Muscle of arm (tissue), 12 donors: Measurements from ENCODE around the gene FBXL12. TPM values are rescaled to one million over a fixed set of nuclear protein-coding genes. Genes with fewer than 3 reads are reported as not detected.
"Not testable (repeated sequence)": the region's sequence is repeated elsewhere in the genome, so short reads cannot be mapped to it uniquely, and the experiment has no call there.

ENCODE experiments used
- DNase-seq: peaks from one replicate; pipeline ENCODE4 v3.0.0-alpha.2; 2013
- polyA plus RNA-seq, 12 donors: library from polyadenylated mRNA; unstranded; fragments of 120-200 nt; gene quantifications; one replicate each; pipeline ENCODE4 v1.2.1, GENCODE V29; 2013; ENCODE audit not compliant: insufficient read length in 12 of 12

The FBXL12 gene
- polyA plus RNA-seq, 12 donors: 20.8 to 32.6 (median 26.4) TPM; not detected in 1

DNA sequence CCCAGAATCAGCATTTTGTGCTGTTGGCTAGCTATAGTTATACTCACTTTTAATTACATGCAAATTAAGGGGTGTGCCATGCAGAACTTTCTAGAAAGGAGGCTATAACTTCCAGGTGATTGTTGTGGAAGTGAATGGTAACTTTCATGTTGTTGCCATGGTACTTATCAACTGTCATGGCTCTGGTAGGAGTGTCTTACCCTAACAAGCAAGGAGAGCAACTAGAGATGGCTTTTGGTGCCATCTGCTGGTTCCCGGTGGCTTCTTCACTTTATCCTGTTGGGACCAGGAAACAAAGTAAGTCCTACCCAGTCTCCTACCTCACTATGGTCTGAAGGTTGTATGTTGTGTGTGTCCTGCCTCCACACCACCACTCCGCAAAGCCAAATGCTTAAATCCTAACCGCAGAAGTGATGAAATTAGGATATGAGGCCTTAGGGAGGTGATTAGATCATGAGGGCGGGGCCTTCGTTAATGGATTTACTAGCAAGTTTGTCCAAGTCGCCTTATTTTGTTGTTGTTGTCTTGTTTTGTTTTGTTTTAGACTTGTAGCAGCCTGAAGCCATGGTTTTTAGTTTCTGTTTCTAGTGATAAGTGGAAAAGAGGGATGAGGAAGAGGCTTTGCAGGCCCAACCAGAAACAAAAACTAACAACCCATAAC, 22.6 kb downstream of the FBXL12 start:
- peak; percentile 81 for DNase-seq

DNA sequence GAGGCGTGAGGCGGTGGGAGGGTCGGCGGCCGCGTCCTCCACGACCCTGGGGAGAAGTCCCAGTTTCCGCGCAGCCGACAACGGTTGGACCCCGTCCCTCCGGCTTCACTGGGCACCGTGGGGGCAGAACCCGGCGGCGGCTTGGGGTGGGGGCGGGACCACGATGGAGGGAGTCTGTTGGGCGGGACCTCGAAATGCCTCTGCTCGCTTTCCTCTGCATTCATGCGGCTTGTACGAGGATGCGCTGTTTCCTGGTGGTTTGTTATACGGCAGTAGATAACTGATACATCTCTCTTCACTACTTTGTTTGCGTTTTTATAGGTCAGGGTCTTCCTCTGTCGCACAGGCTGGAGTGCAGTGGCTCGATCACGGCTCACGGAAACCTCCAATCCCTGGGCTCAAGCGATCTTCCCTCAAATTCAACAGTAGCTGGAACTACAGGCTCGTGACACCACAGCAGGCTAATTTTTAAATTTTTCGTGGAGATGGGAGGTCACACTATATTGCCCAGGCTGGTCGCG, 25.7 kb downstream of the FBXL12 start:
- no peak for DNase-seq

GRCh38 chr19:9792206-9793070, 26.4 kb downstream of the FBXL12 start:
- peak; percentile 96 for DNase-seq

DNA sequence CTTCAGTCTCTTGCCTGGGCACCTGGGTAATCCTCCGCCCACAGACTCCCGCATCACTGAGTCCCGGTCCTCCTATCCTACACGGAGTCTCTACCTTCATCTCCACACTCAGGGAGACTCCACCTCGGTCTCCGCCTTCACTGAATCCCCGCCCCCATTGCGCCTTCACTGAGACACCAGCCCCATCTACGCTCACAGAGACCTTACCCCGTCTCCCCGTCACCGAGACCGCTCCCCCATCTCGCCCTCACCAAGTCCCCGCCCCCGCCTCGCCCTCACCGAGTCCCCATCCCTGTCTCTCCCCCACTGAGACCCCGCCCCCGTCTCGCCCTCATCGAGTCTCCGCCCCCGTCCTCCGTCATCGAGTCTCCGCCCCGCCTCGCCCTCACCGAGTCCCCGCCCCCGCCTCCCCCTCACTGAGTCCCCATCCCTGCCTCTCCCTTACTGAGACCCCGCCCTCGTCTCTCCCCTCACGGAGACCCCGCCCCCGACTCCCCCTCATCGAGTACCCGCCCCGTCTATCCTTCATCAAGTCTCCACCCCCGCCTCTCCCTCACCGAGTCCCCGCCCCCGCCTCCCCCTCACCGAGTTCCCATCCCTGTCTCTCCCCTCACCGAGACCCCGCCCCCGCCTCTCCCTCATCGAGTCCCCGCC, 27.2 kb downstream of the FBXL12 start:
- peak; percentile 95 for DNase-seq

DNA sequence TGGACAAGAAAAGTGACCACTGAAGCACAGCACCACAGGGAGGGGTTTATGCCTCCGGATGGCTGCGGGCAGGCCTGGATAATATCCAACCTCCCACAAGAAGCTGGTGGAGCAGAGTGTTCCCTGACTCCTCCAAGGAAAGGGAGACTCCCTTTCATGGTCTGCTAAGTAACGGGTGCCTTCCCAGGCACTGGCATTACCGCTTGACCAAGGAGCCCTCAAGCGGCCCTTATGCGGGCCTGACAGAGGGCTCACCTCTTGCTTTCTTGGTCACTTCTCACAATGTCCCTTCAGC, 27.9 kb downstream of the FBXL12 start:
- DNase-seq: not testable (repeated sequence)

DNA sequence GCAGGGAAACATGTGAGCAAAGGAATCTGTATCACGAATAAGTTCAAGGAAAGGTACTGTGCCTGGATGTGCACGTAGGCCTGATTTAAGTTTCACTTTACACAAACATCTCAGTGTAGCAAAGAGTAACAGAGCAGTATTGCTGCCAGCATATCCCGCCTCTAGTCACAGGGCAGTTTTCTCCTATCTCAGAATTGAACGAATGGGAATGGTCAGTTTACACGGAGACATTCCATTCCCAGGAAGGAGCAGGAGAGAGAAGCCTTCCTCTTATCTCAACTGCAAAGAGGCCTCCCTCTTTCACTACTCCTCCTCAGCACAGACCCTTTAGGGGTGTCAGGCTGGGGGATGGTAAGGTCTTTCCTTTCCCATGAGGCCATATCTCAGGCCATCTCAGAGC, 29.3 kb downstream of the FBXL12 start:
- DNase-seq: not testable (repeated sequence)

GRCh38 chr19:9789066-9789465, 29.8 kb downstream of the FBXL12 start:
- DNase-seq: no peak

- not testable (repeated sequence) for DNase-seq
Observed at GRCh38 chr19:9788604-9789003, 30.3 kb downstream of the FBXL12 start.

DNA sequence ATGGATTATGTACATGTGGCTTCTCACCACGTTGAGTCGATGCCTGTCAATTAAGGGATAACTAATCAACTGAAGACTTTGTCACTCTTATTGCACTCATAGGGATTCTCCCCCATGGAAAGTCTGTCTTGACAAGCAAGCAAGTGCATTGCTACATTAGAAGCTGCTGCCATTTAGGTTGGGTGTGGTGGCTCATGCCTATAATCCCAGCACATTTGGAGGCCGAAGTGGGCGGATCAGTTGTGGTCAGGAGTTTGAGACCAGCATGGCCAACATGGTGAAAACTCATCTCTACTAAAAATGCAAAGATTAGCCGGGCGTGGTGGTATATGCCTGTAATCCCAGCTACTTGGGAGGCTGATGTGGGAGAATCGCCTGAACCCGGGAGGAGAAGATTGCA, 32.1 kb downstream of the FBXL12 start:
- DNase-seq: no peak

- no peak for DNase-seq
Observed at GRCh38 chr19:9786342-9786741, 32.5 kb downstream of the FBXL12 start.

GRCh38 chr19:9785367-9786331, 33.2 kb downstream of the FBXL12 start:
- DNase-seq: peak; percentile 96

DNA sequence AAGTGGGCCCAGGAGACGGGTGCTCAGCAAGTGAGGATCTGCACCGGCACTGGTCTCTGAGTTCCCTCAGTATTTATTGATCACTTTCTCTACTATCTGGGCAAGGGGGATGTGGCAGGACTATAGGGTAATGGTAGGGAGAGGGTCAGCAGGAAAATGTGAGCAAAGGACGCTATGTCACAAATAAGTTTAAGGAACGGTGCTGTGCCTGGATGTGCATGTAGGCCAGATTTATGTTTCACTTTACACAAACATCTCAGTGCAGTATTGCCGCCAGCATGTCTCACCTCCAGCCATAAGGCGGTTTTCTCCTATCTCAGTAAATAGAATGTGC, 34.7 kb downstream of the FBXL12 start:
- DNase-seq: not testable (repeated sequence)

DNA sequence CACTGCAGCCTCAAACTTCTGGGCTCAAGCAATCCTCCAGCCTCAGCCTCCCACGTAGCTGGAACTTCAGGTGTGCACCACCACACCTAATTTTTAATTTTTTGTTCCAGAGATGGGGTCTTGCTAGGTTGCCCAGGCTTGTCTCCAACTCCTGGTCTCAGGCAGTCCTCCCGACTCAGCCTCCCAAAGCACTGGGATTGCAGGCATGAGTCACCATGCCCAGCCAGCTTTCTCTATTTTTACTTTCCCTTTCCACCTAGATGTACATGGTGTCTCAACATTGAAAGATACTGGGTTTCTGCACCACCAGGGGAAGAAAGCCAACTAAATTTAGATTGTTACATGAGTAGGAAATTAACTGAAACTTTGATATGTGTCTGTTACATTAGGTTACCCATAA, 36.5 kb downstream of the FBXL12 start:
- DNase-seq: no peak

DNA sequence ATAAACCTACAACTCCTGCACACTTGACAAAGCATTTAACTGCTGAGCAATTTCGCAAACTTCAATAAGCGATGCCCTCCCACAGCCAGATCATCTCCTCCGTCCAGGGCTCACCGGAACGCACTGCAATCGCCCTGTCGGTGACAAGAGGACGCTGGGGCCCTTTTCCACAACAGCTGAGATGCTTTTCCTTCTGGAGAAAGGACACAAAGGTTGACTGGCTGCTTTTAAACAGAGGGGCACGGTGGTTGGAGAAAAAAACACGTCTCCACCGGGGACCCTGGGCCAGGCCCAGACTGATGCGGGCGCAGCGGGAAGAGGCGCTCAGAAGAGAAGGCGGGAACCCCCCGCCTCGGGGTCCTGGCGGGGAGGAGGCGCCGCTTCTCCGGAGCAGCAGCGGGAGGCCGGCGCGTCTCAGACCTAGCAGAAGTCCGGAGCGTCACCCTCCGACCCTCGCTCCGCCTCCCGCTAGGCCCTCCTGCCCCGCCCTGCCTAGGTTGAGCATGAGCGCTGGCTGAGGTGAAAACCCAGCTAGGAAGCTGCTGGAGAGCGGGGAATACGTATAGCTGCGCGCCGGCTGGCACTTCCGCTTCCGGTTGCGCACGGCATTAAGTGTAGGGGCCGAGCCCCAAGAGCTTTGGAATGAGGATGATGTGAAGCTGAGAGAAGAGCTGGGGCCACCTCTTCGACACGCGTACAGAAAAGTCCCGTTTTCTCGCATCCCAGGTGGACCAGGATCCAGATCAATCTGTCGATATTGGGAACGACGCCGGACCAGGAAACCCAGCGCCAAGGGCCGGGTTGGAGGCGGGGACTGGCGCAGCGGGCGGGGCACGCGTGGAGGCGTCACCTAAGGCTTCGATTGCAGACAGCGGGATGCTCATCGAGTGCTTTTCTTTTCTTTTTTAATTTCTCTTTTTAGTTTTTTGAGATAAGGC, 50.4 kb downstream of the FBXL12 start, which contains the start of gene ZNF846:
Gene ZNF846 (minus strand): TSS at position 564 of the 938 bp plus-strand sequence. CDS start 3,788 bp downstream, outside the sequence.
- DNase-seq: peak; percentile 97

Other genes starting within 250 kb of the FBXL12 start
- 10 to 100 TPM in 7 of 12 donors, 1 to 10 TPM in 4, not detected in 1; 6.5 to 19.3 (median 11.7) TPM for gene ZNF121, start 234.6 kb downstream of the FBXL12 start, polyA plus RNA-seq
- 10 to 100 TPM in 11 of 12 donors, not detected in 1; 31.2 to 50.7 (median 40.4) TPM for gene ZNF561, start 197.8 kb downstream of the FBXL12 start, polyA plus RNA-seq
- gene ZNF562, start 144.0 kb downstream of the FBXL12 start, polyA plus RNA-seq: 10 to 100 TPM; 15.0 to 33.1 (median 20.8) TPM
- 10 to 100 TPM in 6 of 12 donors, 1 to 10 TPM in 5, not detected in 1; 6.8 to 20.3 (median 10.9) TPM for gene ZNF846, start 50.3 kb downstream of the FBXL12 start, polyA plus RNA-seq
- gene UBL5, start 8.8 kb upstream of the FBXL12 start, polyA plus RNA-seq: 100 to 1,000 TPM in 11 of 12 donors, not detected in 1; 111 to 252 (median 182) TPM
- gene PIN1, start 16.2 kb upstream of the FBXL12 start, polyA plus RNA-seq: 10 to 100 TPM in 11 of 12 donors, not detected in 1; 42.3 to 90.2 (median 54.6) TPM
- gene OLFM2, start 117.4 kb upstream of the FBXL12 start, polyA plus RNA-seq: 10 to 100 TPM in 11 of 12 donors, not detected in 1; 14.3 to 59.1 (median 27.0) TPM
- gene COL5A3, start 191.4 kb upstream of the FBXL12 start, polyA plus RNA-seq: 10 to 100 TPM in 11 of 12 donors, not detected in 1; 47.3 to 81.6 (median 70.5) TPM
- under 1 TPM in 1 of 12 donors, not detected in 11; 0.21 TPM for gene RDH8, start 194.4 kb upstream of the FBXL12 start, polyA plus RNA-seq